Esophagus muscularis mucosa (tissue), 4 donors: Measurements from ENCODE around the gene WWC1. TPM values are rescaled to one million over a fixed set of nuclear protein-coding genes. Genes with fewer than 3 reads are reported as not detected.

Experiments
- DNase-seq: peaks from one replicate; pipeline ENCODE4 v3.0.0-alpha.2; 2017; ENCODE audit errors: extremely low spot score
- H3K27ac ChIP-seq, 4 donors: fragments of 200-600 bp; sonication (generic); replicated peaks in 1 of 4; 1 replicate in 3 of 4; 2 replicates in 1 of 4; pipeline ENCODE4 v1.5.1; 2016 to 2019; ENCODE audit warnings: mild to moderate bottlenecking in 1 of 4
- H3K27me3 ChIP-seq, 4 donors: fragments of 200-600 bp; sonication (generic); one replicate each; pipeline versions ENCODE4 v1.5.1 to v1.6.0; 2016 to 2019
- H3K36me3 ChIP-seq, 4 donors: fragments of 200-600 bp; sonication (generic); one replicate each; pipeline ENCODE4 v1.5.1; 2016 to 2019
- H3K4me1 ChIP-seq, 4 donors: fragments of 200-600 bp; sonication (generic); one replicate each; pipeline ENCODE4 v1.5.1; 2016 to 2019
- H3K4me3 ChIP-seq, 4 donors: fragments of 200-600 bp; sonication (generic); 1 replicate in 2 of 4; 2 replicates in 2 of 4; pipeline ENCODE4 v1.5.1; 2016 to 2019; ENCODE audit warnings: mild to moderate bottlenecking in 4 of 4, moderate library complexity in 1 of 4
- H3K9me3 ChIP-seq, 4 donors: fragments of 200-600 bp; sonication (generic); 1 replicate in 3 of 4; 2 replicates in 1 of 4; pipeline ENCODE4 v1.5.1; 2016 to 2019
- CTCF ChIP-seq, 3 experiments: fragments of 200-600 bp in 2 of 3; fragments of 450-650 bp in 1 of 3; sonication (generic) in 2 of 3; IDR thresholded peaks; one replicate each; pipeline ENCODE4 v1.5.1; 2017 to 2019; ENCODE audit warnings: antibody characterized with exemption in 3 of 3, mild to moderate bottlenecking in 2 of 3, moderate library complexity in 1 of 3
- EP300 ChIP-seq: sonication (generic); formaldehyde crosslinking; IDR thresholded peaks from one replicate; pipeline ENCODE4 v1.6.1; 2017; ENCODE audit warnings: antibody characterized with exemption
- POLR2A ChIP-seq: fragments of 450-650 bp; IDR thresholded peaks from one replicate; pipeline ENCODE4 v1.6.1; 2017; ENCODE audit warnings: antibody characterized with exemption, moderate library complexity, mild to moderate bottlenecking, low read depth
- POLR2AphosphoS5 ChIP-seq, 2 donors: sonication (generic); formaldehyde crosslinking; IDR thresholded peaks; one replicate each; pipeline ENCODE4 v1.6.1; 2017; ENCODE audit warnings: antibody characterized with exemption in 2 of 2
- WGBS: methylation state at CpG from one replicate; pipeline ENCODE4 v1.1.5; 2018; 5-methylcytosine and 5-hydroxymethylcytosine counted together
- intact Hi-C: fragments of 100-400 bp; cut with DNase I; formaldehyde crosslinking; loops from one replicate; pipeline ENCODE4 v1.15.1; 2023
- total RNA-seq, 4 donors: library from RNA; depleted of rRNA; stranded (reverse); fragments of >200 nt; gene quantifications; one replicate each; pipeline versions ENCODE4 v1.1.0 to v1.2.1, GENCODE V29; 2016

WWC1 gene
- total RNA-seq, 4 donors from 2014 or later = 2.1 to 6.2 (median 3.2) TPM

GRCh38 chr5:168424594-168425323 is 133.3 kb downstream of the WWC1 start:
- Histone ChIP-seq H3K27ac (no peak overlapping the region), H3K27me3 (no peaks in the 10 kb centered on the region), H3K4me1 (no peaks in the 10 kb centered on the region), H3K9me3 (no peaks in the 10 kb centered on the region), H3K4me3 (no peak overlapping the region), H3K36me3 (no peaks in the 10 kb centered on the region)
- WGBS = 77% methylated on average over 3 of the region's 3 CpGs
- TF ChIP-seq EP300 = no peak
- TF ChIP-seq POLR2AphosphoS5 (IDR thresholded peaks at IDR 0.05) = no peak
- TF ChIP-seq POLR2A = no peak
- TF ChIP-seq CTCF (IDR thresholded peaks at IDR 0.05) = no peak
- intact Hi-C loops = no loop called here
- DNase-seq = no peak

DNA sequence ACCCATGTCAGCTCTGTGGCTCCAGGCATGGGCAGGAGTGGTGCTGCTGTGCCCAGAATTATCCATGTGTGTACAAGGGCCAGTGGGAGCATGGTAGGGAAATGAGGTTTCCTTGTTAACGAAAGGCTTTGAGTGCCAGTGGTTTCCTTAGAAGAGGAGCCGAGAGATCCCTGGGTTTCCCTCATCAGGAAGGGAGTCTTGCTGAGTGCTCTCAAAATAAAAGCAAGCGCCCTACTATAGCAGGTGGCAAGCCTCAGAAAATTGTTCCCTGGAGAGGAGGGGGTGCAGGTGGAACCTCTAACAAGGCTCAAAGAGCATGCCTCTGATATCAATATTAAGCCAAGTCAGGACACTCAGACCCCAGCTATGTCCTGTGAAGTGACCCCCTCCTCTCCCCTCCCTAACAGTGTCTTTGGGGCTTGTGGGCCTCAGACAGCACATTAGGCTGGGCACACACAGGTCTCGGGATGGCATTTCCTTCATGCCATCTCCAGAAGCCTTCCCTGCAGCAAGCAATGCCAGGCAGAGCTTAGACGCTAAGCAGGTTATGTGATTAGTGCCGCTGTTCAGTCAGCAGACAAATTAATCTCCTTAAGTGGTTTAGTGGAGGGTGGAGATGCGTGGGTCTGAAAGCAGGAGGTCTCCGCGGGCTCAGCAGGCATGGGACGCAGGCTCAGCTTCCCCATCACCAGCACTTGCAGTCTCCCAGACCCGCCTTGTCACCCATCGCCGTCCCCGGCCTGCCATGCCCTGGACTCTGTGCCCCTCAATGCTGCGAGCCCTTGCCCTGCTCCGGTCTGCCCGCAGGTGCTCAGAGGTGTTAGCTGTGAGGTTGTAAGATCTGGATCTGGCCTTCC is 134.8 kb downstream of the WWC1 start:
- TF ChIP-seq CTCF (IDR thresholded peaks at IDR 0.05) (no peak), POLR2A (no peak), POLR2AphosphoS5 (IDR thresholded peaks at IDR 0.05) (no peak), EP300 (no peak)
- no peak overlapping the region for H3K27ac ChIP-seq
- WGBS = 95% methylated on average over 17 of the region's 17 CpGs
- no peak for DNase-seq
- H3K9me3 ChIP-seq = no peaks in the 10 kb centered on the region
- no peak overlapping the region for H3K4me3 ChIP-seq
- intact Hi-C loops = no loop called here
- H3K4me1 ChIP-seq = no peaks in the 10 kb centered on the region
- H3K36me3 ChIP-seq = no peaks in the 10 kb centered on the region
- no peaks in the 10 kb centered on the region for H3K27me3 ChIP-seq

DNA sequence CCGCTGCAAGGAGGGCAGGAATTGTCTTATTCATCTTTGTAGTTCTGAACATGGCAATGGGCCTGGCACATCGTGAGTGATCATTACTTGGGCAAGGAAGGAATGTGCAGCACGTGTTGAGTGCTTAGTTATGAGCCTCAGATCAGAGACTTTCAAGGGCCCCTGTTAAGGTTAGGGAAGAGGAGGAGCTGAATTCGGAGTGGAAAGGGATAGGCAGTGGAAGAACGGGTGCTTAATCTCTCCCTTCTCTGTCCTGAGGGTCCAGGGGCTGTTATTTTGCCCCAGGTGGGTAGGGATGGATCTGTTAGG is 135.4 kb downstream of the WWC1 start:
- Histone ChIP-seq H3K27me3 (no peaks in the 10 kb centered on the region), H3K36me3 (no peaks in the 10 kb centered on the region), H3K4me1 (no peaks in the 10 kb centered on the region), H3K9me3 (no peaks in the 10 kb centered on the region), H3K4me3 (no peak overlapping the region), H3K27ac (no peak overlapping the region)
- no peak for DNase-seq
- TF ChIP-seq EP300 = no peak
- TF ChIP-seq POLR2A = no peak
- WGBS = 82% methylated on average over 5 of the region's 5 CpGs
- intact Hi-C loops = no loop called here

DNA sequence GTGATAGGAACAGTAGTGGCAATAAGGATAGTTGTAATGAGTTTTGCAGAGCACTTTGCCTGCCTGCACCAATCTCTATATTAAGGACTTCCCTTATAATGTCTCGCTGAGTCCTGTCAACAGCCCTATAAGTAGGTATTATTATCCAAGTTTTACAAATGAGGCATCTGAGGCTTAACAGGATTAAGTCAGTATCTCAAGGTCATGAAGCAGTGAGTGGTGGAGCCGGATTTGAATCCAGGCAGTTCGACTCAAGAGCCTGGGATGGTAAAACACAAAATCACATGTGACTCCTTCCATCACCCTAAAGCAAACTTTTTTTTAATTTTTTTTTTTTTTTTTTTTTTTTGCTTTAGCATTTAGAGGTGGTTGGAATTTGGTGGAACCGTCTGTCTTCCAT is 135.8 kb downstream of the WWC1 start:
- no peak for DNase-seq
- H3K27me3 ChIP-seq = no peaks in the 10 kb centered on the region
- no peaks in the 10 kb centered on the region for H3K36me3 ChIP-seq
- no peak overlapping the region for H3K4me3 ChIP-seq
- TF ChIP-seq POLR2A = no peak
- TF ChIP-seq CTCF (IDR thresholded peaks at IDR 0.05) = no peak
- no peak for TF ChIP-seq EP300
- TF ChIP-seq POLR2AphosphoS5 (IDR thresholded peaks at IDR 0.05) = no peak
- H3K4me1 ChIP-seq = no peaks in the 10 kb centered on the region
- WGBS = 93% methylated on average over 4 of the region's 4 CpGs
- intact Hi-C loops = no loop called here
- H3K9me3 ChIP-seq = no peaks in the 10 kb centered on the region
- no peak overlapping the region for H3K27ac ChIP-seq

DNA sequence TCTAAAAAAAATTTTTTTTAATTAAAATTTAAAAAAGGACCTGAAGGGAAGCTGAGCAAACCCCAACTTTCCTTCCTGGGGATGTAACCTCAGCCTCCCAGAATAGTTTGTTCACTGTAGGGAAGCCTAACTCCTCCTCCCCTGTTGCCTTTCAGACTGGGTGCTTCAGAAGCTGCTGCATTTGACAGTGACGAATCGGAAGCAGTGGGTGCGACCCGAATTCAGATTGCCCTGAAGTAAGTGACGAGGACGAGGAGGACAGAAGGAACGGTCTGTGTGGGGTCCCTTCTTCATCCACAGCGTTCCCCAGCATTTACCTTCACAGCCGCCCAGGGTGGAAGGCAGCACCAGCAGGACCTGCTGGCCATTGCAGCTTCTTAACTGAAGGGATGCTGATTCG is 137.1 kb downstream of the WWC1 start:
- no peaks in the 10 kb centered on the region for H3K9me3 ChIP-seq
- no peaks in the 10 kb centered on the region for H3K36me3 ChIP-seq
- no peak for DNase-seq
- no peak for TF ChIP-seq CTCF (IDR thresholded peaks at IDR 0.05)
- TF ChIP-seq POLR2AphosphoS5 (IDR thresholded peaks at IDR 0.05) = no peak
- H3K4me3 ChIP-seq = no peak overlapping the region
- WGBS = 80% methylated on average over 10 of the region's 10 CpGs
- H3K4me1 ChIP-seq = no peaks in the 10 kb centered on the region
- intact Hi-C loops = no loop called here
- no peaks in the 10 kb centered on the region for H3K27me3 ChIP-seq
- H3K27ac ChIP-seq = no peak overlapping the region
